Measurements from ENCODE around the gene FUOM. TPM values are rescaled to one million over a fixed set of nuclear protein-coding genes. Genes with fewer than 3 reads are reported as not detected.
A peak's percentile ranks its signal among the peaks of the same experiment; 100 is the strongest.
"Not testable (repeated sequence)": the region's sequence is repeated elsewhere in the genome, so short reads cannot be mapped to it uniquely, and the experiment has no call there.

Gene FUOM
- polyA plus RNA-seq, 6 donors from 2014 or later = 31.3 to 46.5 (median 42.0) TPM

DNA sequence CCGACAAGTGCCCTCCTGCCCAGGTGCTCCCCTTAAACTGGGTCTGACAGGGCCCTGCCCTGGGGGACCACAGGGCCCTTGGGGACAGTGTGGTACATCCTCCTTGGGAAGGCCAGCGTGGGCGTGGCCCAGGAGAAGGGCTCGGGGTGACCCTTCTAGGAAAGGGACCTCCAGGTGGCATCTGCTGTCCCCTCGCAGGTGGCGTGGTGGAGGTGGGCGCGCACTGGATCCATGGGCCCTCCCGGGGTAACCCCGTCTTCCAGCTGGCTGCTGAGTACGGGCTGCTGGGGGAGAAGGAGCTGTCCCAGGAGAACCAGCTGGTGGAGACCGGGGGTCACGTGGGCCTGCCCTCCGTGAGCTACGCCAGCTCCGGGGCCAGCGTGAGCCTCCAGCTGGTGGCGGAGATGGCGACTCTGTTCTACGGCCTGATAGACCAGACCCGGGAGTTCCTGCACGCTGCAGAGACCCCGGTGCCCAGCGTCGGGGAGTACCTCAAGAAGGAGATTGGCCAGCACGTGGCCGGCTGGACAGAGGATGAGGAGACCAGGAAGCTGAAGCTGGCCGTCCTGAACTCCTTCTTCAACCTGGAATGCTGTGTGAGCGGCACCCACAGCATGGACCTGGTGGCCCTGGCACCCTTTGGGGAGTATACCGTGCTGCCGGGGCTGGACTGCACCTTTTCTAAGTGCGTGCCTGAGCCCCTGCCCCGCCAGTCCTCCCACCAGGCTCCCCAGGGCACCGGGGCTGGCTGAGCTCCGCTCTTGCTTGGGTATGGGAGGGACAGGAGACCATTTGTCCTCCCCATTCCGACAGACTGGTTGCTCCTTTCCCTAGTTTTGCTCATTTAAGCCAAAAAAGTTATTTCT lies 22.2 kb upstream of the FUOM start:
- H3K9me3 Mint-ChIP-seq = no peaks in the 10 kb centered on the region
- peak overlapping the region in 5 of 6 donors; percentile 10 to 84 (median 66) for H3K27ac Mint-ChIP-seq
- no peak for ATAC-seq (ENCODE audit: low read depth in 2 of 2)
- H3K4me3 Mint-ChIP-seq = peak overlapping the region; percentile 81 to 91 (median 85)
- H3K4me1 Mint-ChIP-seq = peaks cover 21 to 41% (median 39%) of the 10 kb centered on the region in 3 donors
- no peaks in the 10 kb centered on the region for H3K27me3 Mint-ChIP-seq
- DNase-seq = no peak
- peaks cover 0 to 4% of the 10 kb centered on the region in 2 donors for H3K36me3 Mint-ChIP-seq

- Mint-ChIP-seq H3K27me3 (no peaks in the 10 kb centered on the region), H3K4me1 (peaks cover 21 to 46% (median 39%) of the 10 kb centered on the region in 3 donors), H3K36me3 (peaks cover 0 to 4% of the 10 kb centered on the region in 2 donors), H3K27ac (peak within 1 kb of the TSS; percentile 32 to 84 (median 75)), H3K9me3 (no peaks in the 10 kb centered on the region), H3K4me3 (peak within 1 kb of the TSS; percentile 81 to 95 (median 86))
- peak; percentile 71 to 78 for ATAC-seq (ENCODE audit: low read depth in 2 of 2)
- DNase-seq = peak; percentile 68
Measured at GRCh38 chr10:133379152-133379800, 21.5 kb upstream of the FUOM start, which contains the start of gene PAOX. Gene PAOX, plus strand, starts transcription at chr10:133379262. Its CDS starts 55 bp downstream, at chr10:133379317.

DNA sequence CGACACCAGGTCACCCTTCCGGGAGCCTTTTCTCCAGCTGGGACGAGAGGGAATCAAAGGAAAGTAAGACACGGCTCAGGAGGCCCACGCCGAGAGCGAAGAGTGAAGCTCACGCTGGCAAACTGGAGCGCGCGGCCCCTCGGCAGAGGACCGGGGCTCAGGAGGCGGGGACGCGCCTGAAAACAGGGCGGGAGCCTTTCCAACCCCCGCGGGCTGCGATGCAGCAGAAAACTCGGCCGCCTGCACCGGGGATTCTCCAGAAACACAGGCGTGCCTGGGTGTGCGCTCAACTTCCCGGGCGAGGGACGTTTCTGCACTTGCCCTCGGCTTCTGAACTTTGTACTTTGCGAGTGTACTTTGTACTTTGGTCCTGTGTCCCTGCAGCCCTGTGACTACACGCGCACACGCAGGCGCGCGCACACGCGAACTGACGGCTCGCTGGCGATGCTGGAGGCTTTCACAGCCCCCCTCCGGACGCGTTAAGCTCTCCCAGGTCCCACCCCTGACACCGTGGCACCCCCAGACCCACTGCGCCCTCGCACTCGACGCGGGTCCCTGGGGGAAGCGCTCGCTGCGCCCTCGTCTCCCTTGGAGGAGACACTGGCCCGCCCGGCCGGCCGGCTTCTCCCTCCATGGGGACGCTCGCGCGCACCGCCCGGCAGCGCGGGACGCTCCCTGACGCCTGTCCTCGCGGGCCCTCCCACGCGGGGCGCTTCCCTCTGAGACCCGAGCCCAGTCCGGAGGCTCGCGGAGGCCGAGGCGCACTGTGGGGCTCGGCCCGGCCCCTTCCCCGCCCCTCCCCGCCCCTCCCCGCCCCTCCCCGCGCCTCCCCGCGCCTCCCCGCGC lies 20.7 kb upstream of the FUOM start:
- peak overlapping the region; percentile 74 to 95 (median 86) for H3K4me3 Mint-ChIP-seq
- peak; percentile 34 to 38 for ATAC-seq (ENCODE audit: low read depth in 2 of 2)
- peak overlapping the region in 4 of 6 donors; percentile 32 to 82 (median 75) for H3K27ac Mint-ChIP-seq
- H3K27me3 Mint-ChIP-seq = no peaks in the 10 kb centered on the region
- H3K36me3 Mint-ChIP-seq = peaks cover 0 to 4% of the 10 kb centered on the region in 2 donors
- peaks cover 26 to 53% (median 40%) of the 10 kb centered on the region in 3 donors for H3K4me1 Mint-ChIP-seq
- DNase-seq = peak; percentile 54
- no peaks in the 10 kb centered on the region for H3K9me3 Mint-ChIP-seq

GRCh38 chr10:133377818-133378250 lies 20.0 kb upstream of the FUOM start:
- Mint-ChIP-seq H3K27me3 (no peaks in the 10 kb centered on the region), H3K27ac (no peak overlapping the region), H3K36me3 (peaks cover 0 to 3% of the 10 kb centered on the region in 2 donors), H3K4me3 (peak overlapping the region; percentile 74 to 95 (median 86)), H3K4me1 (peaks cover 26 to 53% (median 41%) of the 10 kb centered on the region in 3 donors), H3K9me3 (no peaks in the 10 kb centered on the region)
- DNase-seq (no peak), ATAC-seq (ENCODE audit: low read depth in 2 of 2) (no peak)

GRCh38 chr10:133377025-133377817 lies 19.4 kb upstream of the FUOM start:
- no peak for DNase-seq
- Mint-ChIP-seq H3K27me3 (no peaks in the 10 kb centered on the region), H3K4me1 (peaks cover 26 to 53% (median 41%) of the 10 kb centered on the region in 3 donors), H3K4me3 (peak overlapping the region; percentile 74 to 95 (median 83)), H3K9me3 (no peaks in the 10 kb centered on the region), H3K27ac (peak overlapping the region in 1 of 6 donors; percentile 81), H3K36me3 (no peaks in the 10 kb centered on the region)
- ATAC-seq (ENCODE audit: low read depth in 2 of 2) = no peak

- H3K27ac Mint-ChIP-seq; H3K36me3 Mint-ChIP-seq; DNase-seq; H3K27me3 Mint-ChIP-seq; H3K9me3 Mint-ChIP-seq; ATAC-seq (ENCODE audit: low read depth in 2 of 2): not testable (repeated sequence)
- H3K4me1 Mint-ChIP-seq = peaks cover 24 to 52% (median 39%) of the 10 kb centered on the region in 3 donors
- H3K4me3 Mint-ChIP-seq = peak overlapping the region in 6 of 8 donors; percentile 16 to 80 (median 74)
Measured at GRCh38 chr10:133376183-133376582, 18.4 kb upstream of the FUOM start.

GRCh38 chr10:133375357-133376115 lies 17.7 kb upstream of the FUOM start:
- H3K36me3 Mint-ChIP-seq = no peaks in the 10 kb centered on the region
- H3K4me3 Mint-ChIP-seq = peak overlapping the region in 5 of 8 donors; percentile 29 to 80 (median 79)
- DNase-seq (no peak), ATAC-seq (ENCODE audit: low read depth in 2 of 2) (no peak)
- H3K27ac Mint-ChIP-seq = peak overlapping the region in 3 of 6 donors; percentile 65 to 99 (median 89)
- H3K4me1 Mint-ChIP-seq = peaks cover 19 to 48% (median 32%) of the 10 kb centered on the region in 3 donors
- no peaks in the 10 kb centered on the region for H3K27me3 Mint-ChIP-seq
- H3K9me3 Mint-ChIP-seq = no peaks in the 10 kb centered on the region

- ATAC-seq (ENCODE audit: low read depth in 2 of 2) (peak; percentile 95 to 97), DNase-seq (peak; percentile 92)
- Mint-ChIP-seq H3K9me3 (no peaks in the 10 kb centered on the region), H3K36me3 (no peaks in the 10 kb centered on the region), H3K4me1 (peaks cover 11 to 43% (median 24%) of the 10 kb centered on the region in 3 donors), H3K4me3 (peak within 1 kb of the TSS; percentile 80 to 95 (median 90)), H3K27me3 (no peaks in the 10 kb centered on the region), H3K27ac (peak within 1 kb of the TSS; percentile 63 to 99 (median 82))
Measured at GRCh38 chr10:133373174-133374090, 15.6 kb upstream of the FUOM start, which contains the start of gene ECHS1. Gene ECHS1, minus strand, starts transcription at chr10:133373354. Its CDS starts 21 bp downstream, at chr10:133373333.

DNA sequence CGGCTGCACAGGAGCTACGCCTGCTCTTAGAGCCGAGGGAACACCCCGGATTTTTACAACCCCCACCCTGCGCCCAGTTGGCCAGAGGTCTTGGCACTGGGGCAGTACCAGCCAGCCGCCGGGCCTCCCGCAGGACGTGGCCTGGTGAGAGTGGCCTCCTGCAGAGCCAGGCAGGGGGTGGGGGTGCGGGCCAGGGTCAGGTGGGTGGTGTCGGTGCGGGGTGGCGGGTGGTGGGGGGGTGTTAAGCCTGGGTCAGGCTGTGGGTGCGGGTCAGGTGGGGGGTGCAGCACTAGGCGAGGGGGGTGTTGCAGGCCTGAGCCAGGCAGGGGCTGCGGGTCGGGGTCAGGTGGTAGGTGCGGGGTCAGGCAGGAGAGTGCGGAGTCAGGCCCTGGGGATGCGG lies 14.7 kb upstream of the FUOM start:
- H3K9me3 Mint-ChIP-seq = no peaks in the 10 kb centered on the region
- ATAC-seq (ENCODE audit: low read depth in 2 of 2) = no peak
- no peaks in the 10 kb centered on the region for H3K27me3 Mint-ChIP-seq
- H3K4me3 Mint-ChIP-seq = peak overlapping the region; percentile 77 to 90 (median 80)
- no peak for DNase-seq
- peak overlapping the region in 1 of 6 donors; percentile 9 for H3K27ac Mint-ChIP-seq
- peaks cover 11 to 43% (median 24%) of the 10 kb centered on the region in 3 donors for H3K4me1 Mint-ChIP-seq
- peaks cover 0 to 7% of the 10 kb centered on the region in 2 donors for H3K36me3 Mint-ChIP-seq

DNA sequence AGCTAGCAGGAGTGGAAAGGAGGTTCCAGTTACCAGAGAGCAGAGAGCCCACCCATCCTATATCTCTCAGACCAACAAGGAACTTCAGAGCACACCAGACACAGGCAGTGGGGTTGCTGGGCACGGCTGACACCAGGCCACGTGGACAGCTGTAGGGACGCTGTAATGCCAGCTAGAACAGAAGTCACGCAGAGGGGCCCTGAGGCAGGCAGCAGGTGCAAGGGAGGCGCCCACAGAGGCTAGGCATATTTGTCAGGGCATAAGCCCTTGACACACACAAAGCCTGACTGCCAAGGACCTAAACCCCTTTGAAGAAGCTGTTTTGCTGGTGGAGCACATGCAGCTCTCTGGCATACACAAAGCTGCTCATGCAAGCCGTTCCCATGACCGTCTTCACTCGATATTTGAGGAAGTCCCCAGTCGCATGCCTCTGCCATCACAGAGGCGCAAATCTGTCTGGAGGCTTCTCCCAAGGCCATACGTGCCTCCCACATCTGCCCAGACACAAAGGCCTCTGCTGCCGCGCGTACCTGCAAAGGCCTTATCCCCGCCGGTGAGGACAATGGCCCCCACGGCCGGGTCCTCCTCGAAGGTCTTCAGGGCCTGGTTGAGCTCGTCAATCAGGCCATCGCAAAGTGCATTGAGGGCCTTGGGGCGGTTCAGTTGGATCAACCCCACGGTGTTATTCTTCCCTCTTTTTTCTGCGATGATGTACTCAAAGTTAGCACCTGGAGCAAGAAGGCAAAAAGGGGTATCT lies 12.4 kb upstream of the FUOM start:
- Mint-ChIP-seq H3K9me3 (no peaks in the 10 kb centered on the region), H3K36me3 (peaks cover 0 to 7% of the 10 kb centered on the region in 2 donors), H3K27me3 (no peaks in the 10 kb centered on the region), H3K4me3 (peak overlapping the region in 6 of 8 donors; percentile 29 to 82 (median 68)), H3K27ac (no peak overlapping the region), H3K4me1 (peaks cover 11 to 31% (median 20%) of the 10 kb centered on the region in 3 donors)
- no peak for DNase-seq
- ATAC-seq (ENCODE audit: low read depth in 2 of 2) = no peak

Measured in naive B cell (primary cell).